Measurements from ENCODE around the gene CTXND1. TPM values are rescaled to one million over a fixed set of nuclear protein-coding genes. Genes with fewer than 3 reads are reported as not detected.
"Not testable (repeated sequence)": the region's sequence is repeated elsewhere in the genome, so short reads cannot be mapped to it uniquely, and the experiment has no call there.

The CTXND1 gene
- not detected in 2 replicates for total RNA-seq

GRCh38 chr15:80252121-80252518 is at the start of gene CTXND1:
TSS of gene CTXND1 (minus strand) at chr15:80252213. CDS start at chr15:80201949, 50,264 bp downstream.
- no peak for DNase-seq (ENCODE audit: low read depth in 2 of 2)

- DNase-seq (ENCODE audit: low read depth in 2 of 2), result no peak
These were observed 49.5 kb upstream of the CTXND1 start for GRCh38 chr15:80301472-80301871.

- DNase-seq (ENCODE audit: low read depth in 2 of 2), result not testable (repeated sequence)
These were observed 43.8 kb upstream of the CTXND1 start for GRCh38 chr15:80295777-80296176.

- DNase-seq (ENCODE audit: low read depth in 2 of 2), result no peak
These were observed 40.1 kb upstream of the CTXND1 start for GRCh38 chr15:80292079-80292478.

- not testable (repeated sequence) for DNase-seq (ENCODE audit: low read depth in 2 of 2)
These were observed 38.9 kb upstream of the CTXND1 start for GRCh38 chr15:80290891-80291290.

- DNase-seq (ENCODE audit: low read depth in 2 of 2), result no peak
These were observed 37.8 kb upstream of the CTXND1 start for GRCh38 chr15:80289528-80290495.

GRCh38 chr15:80288131-80288530 is 36.1 kb upstream of the CTXND1 start:
- DNase-seq (ENCODE audit: low read depth in 2 of 2), result no peak

- no peak for DNase-seq (ENCODE audit: low read depth in 2 of 2)
These were observed 34.0 kb upstream of the CTXND1 start for GRCh38 chr15:80286055-80286454.

GRCh38 chr15:80285379-80285778 is 33.4 kb upstream of the CTXND1 start:
- no peak for DNase-seq (ENCODE audit: low read depth in 2 of 2)

GRCh38 chr15:80283531-80283930 is 31.5 kb upstream of the CTXND1 start:
- no peak for DNase-seq (ENCODE audit: low read depth in 2 of 2)

GRCh38 chr15:80277147-80277546 is 25.1 kb upstream of the CTXND1 start:
- no peak for DNase-seq (ENCODE audit: low read depth in 2 of 2)

- no peak for DNase-seq (ENCODE audit: low read depth in 2 of 2)
These were observed 23.9 kb upstream of the CTXND1 start for GRCh38 chr15:80275961-80276360.

- no peak for DNase-seq (ENCODE audit: low read depth in 2 of 2)
These were observed 23.0 kb upstream of the CTXND1 start for GRCh38 chr15:80274996-80275395.

- no peak for DNase-seq (ENCODE audit: low read depth in 2 of 2)
These were observed 22.5 kb upstream of the CTXND1 start for GRCh38 chr15:80274554-80274953.

GRCh38 chr15:80272987-80273386 is 21.0 kb upstream of the CTXND1 start:
- DNase-seq (ENCODE audit: low read depth in 2 of 2), result no peak

GRCh38 chr15:80270472-80270871 is 18.5 kb upstream of the CTXND1 start:
- no peak for DNase-seq (ENCODE audit: low read depth in 2 of 2)

- DNase-seq (ENCODE audit: low read depth in 2 of 2), result no peak
These were observed 16.1 kb upstream of the CTXND1 start for GRCh38 chr15:80268101-80268500.

GRCh38 chr15:80267658-80268057 is 15.6 kb upstream of the CTXND1 start:
- no peak for DNase-seq (ENCODE audit: low read depth in 2 of 2)

- no peak for DNase-seq (ENCODE audit: low read depth in 2 of 2)
These were observed 14.7 kb upstream of the CTXND1 start for GRCh38 chr15:80266745-80267144.

- DNase-seq (ENCODE audit: low read depth in 2 of 2), result no peak
These were observed 14.1 kb upstream of the CTXND1 start for GRCh38 chr15:80266113-80266512.

- no peak for DNase-seq (ENCODE audit: low read depth in 2 of 2)
These were observed 13.0 kb upstream of the CTXND1 start for GRCh38 chr15:80265021-80265420.

GRCh38 chr15:80264031-80264430 is 12.0 kb upstream of the CTXND1 start:
- no peak for DNase-seq (ENCODE audit: low read depth in 2 of 2)

GRCh38 chr15:80260551-80260950 is 8.5 kb upstream of the CTXND1 start:
- DNase-seq (ENCODE audit: low read depth in 2 of 2), result no peak
